Astrocyte (in vitro differentiated cells and primary cell): ENCODE data around the gene DENND6B. TPM values are rescaled to one million over a fixed set of nuclear protein-coding genes. Genes with fewer than 3 reads are reported as not detected.

Experiments
- DNase-seq: peaks from one replicate; pipeline ENCODE4 v3.0.0-alpha.2; 2010; ENCODE audit warnings: low read depth
- FAIRE-seq: peaks from 2 replicates; lab custom pipeline; 2011; peaks lifted over from hg19 to GRCh38; lab: Jason Lieb, UNC
- H2AFZ ChIP-seq: 2 replicates; pipeline ENCODE4 v1.6.0; 2012; ENCODE audit warnings: low read depth, low read length, inconsistent platforms
- H3K27ac ChIP-seq: 2 replicates; pipeline ENCODE4 v1.5.1; 2011; ENCODE audit warnings: low read depth, low read length, inconsistent platforms
- H3K27me3 ChIP-seq: 2 replicates; pipeline ENCODE4 v1.6.0; 2011; ENCODE audit warnings: low read length, inconsistent platforms; ENCODE audit not compliant: insufficient read depth
- H3K36me3 ChIP-seq: 2 replicates; pipeline ENCODE4 v1.5.1; 2011; ENCODE audit warnings: low read length, inconsistent platforms; ENCODE audit not compliant: insufficient read depth
- H3K4me1 ChIP-seq: 2 replicates; pipeline ENCODE4 v1.5.1; 2011; ENCODE audit warnings: low read length, inconsistent platforms; ENCODE audit not compliant: insufficient read depth
- H3K4me2 ChIP-seq: 2 replicates; pipeline ENCODE4 v1.6.0; 2012; ENCODE audit warnings: low read length, inconsistent platforms
- H3K4me3 ChIP-seq: 2 replicates; pipeline ENCODE4 v1.5.1; 2011; ENCODE audit warnings: low read depth, mild to moderate bottlenecking, low read length, inconsistent platforms; ENCODE audit not compliant: insufficient read depth
- H3K79me2 ChIP-seq: 2 replicates; pipeline ENCODE4 v1.6.0; 2012; ENCODE audit warnings: mild to moderate bottlenecking, low read length, inconsistent platforms; ENCODE audit not compliant: insufficient read depth
- H3K9ac ChIP-seq: 2 replicates; pipeline ENCODE4 v1.6.0; 2012; ENCODE audit warnings: mild to moderate bottlenecking, low read length, inconsistent platforms
- H3K9me3 ChIP-seq: 2 replicates; pipeline ENCODE4 v1.5.1; 2012; ENCODE audit warnings: low read depth, mild to moderate bottlenecking, low read length, inconsistent platforms; ENCODE audit not compliant: insufficient read depth
- H4K20me1 ChIP-seq: 2 replicates; pipeline ENCODE4 v1.6.0; 2012; ENCODE audit warnings: low read length, inconsistent platforms; ENCODE audit not compliant: insufficient read depth
- H3K27ac Mint-ChIP-seq: one replicate; pipeline ENCODE4 v1.8.0; 2021; ENCODE audit warnings: mild to moderate bottlenecking, mixed read lengths; ENCODE audit not compliant: unreplicated experiment
- H3K27me3 Mint-ChIP-seq: one replicate; pipeline ENCODE4 v1.8.0; 2021; ENCODE audit warnings: low read depth, mixed read lengths; ENCODE audit not compliant: unreplicated experiment
- H3K36me3 Mint-ChIP-seq: one replicate; pipeline ENCODE4 v1.8.0; 2021; ENCODE audit warnings: low read depth, mixed read lengths; ENCODE audit not compliant: unreplicated experiment
- H3K4me1 Mint-ChIP-seq: one replicate; pipeline ENCODE4 v1.8.0; 2021; ENCODE audit warnings: low read depth, mixed read lengths; ENCODE audit not compliant: unreplicated experiment
- H3K4me3 Mint-ChIP-seq: one replicate; pipeline ENCODE4 v1.8.0; 2021; ENCODE audit warnings: mild to moderate bottlenecking, moderate library complexity, mixed read lengths; ENCODE audit not compliant: unreplicated experiment
- H3K9me3 Mint-ChIP-seq: one replicate; pipeline ENCODE4 v1.8.0; 2021; ENCODE audit warnings: mild to moderate bottlenecking, mixed read lengths; ENCODE audit not compliant: unreplicated experiment
- CTCF ChIP-seq: IDR thresholded peaks from 2 replicates; pipeline ENCODE4 v1.5.1; 2011; ENCODE audit warnings: low read depth, mild to moderate bottlenecking, inconsistent platforms, low read length, moderate library complexity; ENCODE audit not compliant: insufficient read depth
- EZH2 ChIP-seq: IDR thresholded peaks from 2 replicates; pipeline ENCODE4 v1.6.1; 2012; ENCODE audit warnings: mild to moderate bottlenecking, low read length, inconsistent platforms; ENCODE audit not compliant: insufficient read depth
- total RNA-seq: library from RNA; stranded (reverse); gene quantifications from 2 replicates; pipeline ENCODE4 v1.2.1, GENCODE V29; 2021

DENND6B gene
- total RNA-seq, 1 donor from 2014 or later: 5.4 TPM

- Histone ChIP-seq H3K4me1 (peaks cover 3% of the 10 kb centered on the region), H4K20me1 (no peaks in the 10 kb centered on the region), H3K9ac (no peak overlapping the region), H3K4me3 (no peak overlapping the region), H3K27ac (no peak overlapping the region), H3K4me2 (no peak overlapping the region), H3K79me2 (no peaks in the 10 kb centered on the region), H3K27me3 (no peaks in the 10 kb centered on the region), H3K9me3 (no peaks in the 10 kb centered on the region), H3K36me3 (no peaks in the 10 kb centered on the region), H2AFZ (no peak overlapping the region)
- no peak overlapping the region for H3K4me3 Mint-ChIP-seq
- H3K27ac Mint-ChIP-seq: no peak overlapping the region
- peaks cover 2% of the 10 kb centered on the region for H3K36me3 Mint-ChIP-seq
- H3K4me1 Mint-ChIP-seq: peaks cover 5% of the 10 kb centered on the region
- TF ChIP-seq CTCF (no peak), EZH2 (no peak)
- peaks cover 2% of the 10 kb centered on the region for H3K9me3 Mint-ChIP-seq
- DNase-seq (no peak), FAIRE-seq (no peak)
- H3K27me3 Mint-ChIP-seq: peaks cover 11% of the 10 kb centered on the region
These were observed 12.7 kb downstream of the DENND6B start for GRCh38 chr22:50314081-50314454.

- Mint-ChIP-seq H3K4me1 (peaks cover 8% of the 10 kb centered on the region), H3K27ac (no peak overlapping the region), H3K9me3 (peaks cover 2% of the 10 kb centered on the region), H3K4me3 (no peak overlapping the region), H3K36me3 (peaks cover 2% of the 10 kb centered on the region), H3K27me3 (peaks cover 10% of the 10 kb centered on the region)
- H3K4me2 ChIP-seq: no peak overlapping the region
- H3K27ac ChIP-seq: no peak overlapping the region
- H4K20me1 ChIP-seq: no peaks in the 10 kb centered on the region
- H3K4me3 ChIP-seq: no peak overlapping the region
- no peaks in the 10 kb centered on the region for H3K27me3 ChIP-seq
- no peak overlapping the region for H3K9ac ChIP-seq
- no peak for TF ChIP-seq CTCF
- H2AFZ ChIP-seq: no peak overlapping the region
- no peak for DNase-seq
- no peak for FAIRE-seq
- peaks cover 7% of the 10 kb centered on the region for H3K4me1 ChIP-seq
- no peaks in the 10 kb centered on the region for H3K79me2 ChIP-seq
- H3K9me3 ChIP-seq: no peaks in the 10 kb centered on the region
- H3K36me3 ChIP-seq: no peaks in the 10 kb centered on the region
These were observed 13.2 kb downstream of the DENND6B start for GRCh38 chr22:50313600-50313999.

- Histone ChIP-seq H4K20me1 (no peaks in the 10 kb centered on the region), H3K4me1 (peaks cover 13% of the 10 kb centered on the region), H3K4me3 (no peak overlapping the region), H2AFZ (no peak overlapping the region), H3K9me3 (no peaks in the 10 kb centered on the region), H3K79me2 (no peaks in the 10 kb centered on the region), H3K27me3 (no peaks in the 10 kb centered on the region), H3K4me2 (no peak overlapping the region), H3K9ac (no peak overlapping the region), H3K27ac (no peak overlapping the region), H3K36me3 (no peaks in the 10 kb centered on the region)
- Mint-ChIP-seq H3K36me3 (peaks cover 2% of the 10 kb centered on the region), H3K27ac (no peak overlapping the region), H3K4me3 (no peak overlapping the region), H3K27me3 (peaks cover 10% of the 10 kb centered on the region), H3K9me3 (peaks cover 2% of the 10 kb centered on the region), H3K4me1 (peaks cover 8% of the 10 kb centered on the region)
- DNase-seq: no peak
- no peak for FAIRE-seq
- no peak for TF ChIP-seq EZH2
- no peak for TF ChIP-seq CTCF
These were observed 13.8 kb downstream of the DENND6B start for GRCh38 chr22:50313021-50313420.
